Endothelial cell of umbilical vein (primary cell): Measurements from ENCODE around the gene NODAL.

Experiments used
- MYC ChIP-seq: IDR thresholded peaks from one replicate; pipeline ENCODE4 v1.6.1; 2011; ENCODE audit warnings: mild to moderate bottlenecking, low read depth, low read length
- POLR2A ChIP-seq: IDR thresholded peaks from 2 replicates; pipeline ENCODE4 v1.6.1; 2012; ENCODE audit warnings: low read depth, mild to moderate bottlenecking, control low read depth, low read length

GRCh38 chr10:70465832-70466231 lies 24.4 kb upstream of the NODAL start:
- TF ChIP-seq MYC (no peak), POLR2A (no peak)
